IMR-90 (cell line): ENCODE measurements around the gene PTPRN2. TPM values are rescaled to one million over a fixed set of nuclear protein-coding genes. Genes with fewer than 3 reads are reported as not detected.

ENCODE experiments used
- ATAC-seq: fragments of 200-7000 bp; cut with Tn5 transposase; 2 replicates; pipeline ENCODE4 v1.9.1; 2020; ENCODE audit warnings: low read depth, mild to moderate bottlenecking, moderate library complexity
- BruUV-seq: library from RNA; stranded (reverse); fragments of 400-500 nt; replicated peaks from 2 replicates; lab custom pipeline; 2021; lab: Mats Ljungman, UMichigan
- CTCF ChIA-PET: fragments of 300-600 bp; formaldehyde crosslinking; extraction: SDS; loops from one replicate; lab custom pipeline; 2021; ENCODE audit warnings: antibody characterized with exemption; lab: Yijun Ruan, JAX
- POLR2A ChIA-PET: fragments of 300-600 bp; sonication (Branson Sonifier 250); formaldehyde crosslinking; loops from one replicate; lab custom pipeline; 2022; ENCODE audit warnings: antibody characterized with exemption; ENCODE audit not compliant: unreplicated experiment; lab: Charles Lee
- DNase-seq: peaks from one replicate; pipeline ENCODE4 v3.0.0; 2013
- H2AFZ ChIP-seq: replicated peaks from 2 replicates; pipeline ENCODE3; 2013; ENCODE audit warnings: low read length, mild to moderate bottlenecking; ENCODE audit not compliant: poor library complexity
- H2AK5ac ChIP-seq: 2 replicates; pipeline ENCODE4 v1.6.1; 2013; ENCODE audit warnings: low read depth, low read length, inconsistent platforms
- H2AK9ac ChIP-seq: replicated peaks from 2 replicates; pipeline ENCODE3; 2013; ENCODE audit warnings: mild to moderate bottlenecking, low read depth, low read length, moderate library complexity; ENCODE audit not compliant: poor library complexity
- H2BK120ac ChIP-seq: 2 replicates; pipeline ENCODE4 v1.6.1; 2013; ENCODE audit warnings: low read depth, low read length, inconsistent platforms
- H2BK15ac ChIP-seq: 3 replicates; pipeline ENCODE4 v1.6.1; 2013; ENCODE audit warnings: low read depth, low read length, inconsistent platforms
- H2BK20ac ChIP-seq: 2 replicates; pipeline ENCODE4 v1.6.1; 2013; ENCODE audit warnings: low read depth, mild to moderate bottlenecking, inconsistent platforms, low read length, moderate library complexity
- H2BK5ac ChIP-seq: 2 replicates; pipeline ENCODE4 v1.6.1; 2013; ENCODE audit warnings: mild to moderate bottlenecking, low read depth, low read length, inconsistent platforms; ENCODE audit not compliant: poor library complexity, severe bottlenecking
- H3K14ac ChIP-seq: replicated peaks from 2 replicates; pipeline ENCODE4 v1.6.1; 2013; ENCODE audit warnings: low read depth, low read length, inconsistent platforms
- H3K18ac ChIP-seq: 2 replicates; pipeline ENCODE4 v1.6.1; 2013; ENCODE audit warnings: low read depth, low read length, control low read depth
- H3K23ac ChIP-seq: 2 replicates; pipeline ENCODE4 v1.6.1; 2013; ENCODE audit warnings: low read depth, low read length, inconsistent platforms
- H3K27ac ChIP-seq: 2 replicates; pipeline ENCODE4 v1.5.1; 2013; ENCODE audit warnings: mild to moderate bottlenecking, control low read depth, low read length; ENCODE audit not compliant: insufficient read depth
- H3K27me3 ChIP-seq: 2 replicates; pipeline ENCODE4 v1.6.1; 2013; ENCODE audit warnings: low read length; ENCODE audit not compliant: control insufficient read depth, insufficient read depth
- H3K36me3 ChIP-seq: 2 replicates; pipeline ENCODE4 v1.6.1; 2013; ENCODE audit warnings: low read length, mixed read lengths; ENCODE audit not compliant: control insufficient read depth, insufficient read depth
- H3K4ac ChIP-seq: 2 replicates; pipeline ENCODE4 v1.6.1; 2013; ENCODE audit warnings: low read depth, low read length, inconsistent platforms
- H3K4me1 ChIP-seq: 2 replicates; pipeline ENCODE4 v1.6.1; 2013; ENCODE audit warnings: low read length, mixed read lengths; ENCODE audit not compliant: control insufficient read depth, insufficient read depth
- H3K4me2 ChIP-seq: 2 replicates; pipeline ENCODE4 v1.6.1; 2013; ENCODE audit warnings: low read depth, mild to moderate bottlenecking, control low read depth, low read length, moderate library complexity
- H3K4me3 ChIP-seq: 2 replicates; pipeline ENCODE4 v1.5.1; 2013; ENCODE audit warnings: low read depth, mild to moderate bottlenecking, control low read depth, low read length, moderate library complexity; ENCODE audit not compliant: insufficient read depth
- H3K56ac ChIP-seq: 2 replicates; pipeline ENCODE4 v1.6.1; 2013; ENCODE audit warnings: low read length, inconsistent platforms; ENCODE audit not compliant: insufficient read depth; ENCODE audit errors: extremely low read depth
- H3K79me1 ChIP-seq, 2 experiments: 2 replicates each; pipeline ENCODE4 v1.6.1; 2013; ENCODE audit warnings: low read length in 2 of 2, inconsistent platforms in 1 of 2, low read depth in 1 of 2
- H3K9ac ChIP-seq: 2 replicates; pipeline ENCODE4 v1.6.1; 2013; ENCODE audit warnings: low read depth, low read length, control low read depth
- H3K9me1 ChIP-seq: 2 replicates; pipeline ENCODE4 v1.6.1; 2013; ENCODE audit warnings: low read length, inconsistent platforms; ENCODE audit not compliant: insufficient read depth
- H3K9me3 ChIP-seq: 2 replicates; pipeline ENCODE4 v1.6.1; 2013; ENCODE audit warnings: low read length; ENCODE audit not compliant: control insufficient read depth, insufficient read depth
- H4K20me1 ChIP-seq: 2 replicates; pipeline ENCODE4 v1.6.1; 2013; ENCODE audit warnings: low read length, inconsistent platforms; ENCODE audit not compliant: insufficient read depth
- H4K5ac ChIP-seq: 2 replicates; pipeline ENCODE4 v1.6.1; 2013; ENCODE audit warnings: mild to moderate bottlenecking, low read depth, low read length, control low read depth
- H4K8ac ChIP-seq, 2 experiments: 2 replicates each; pipeline ENCODE4 v1.6.1; 2013; ENCODE audit warnings: low read depth in 2 of 2, low read length in 2 of 2, control low read depth in 1 of 2, inconsistent platforms in 1 of 2
- H4K91ac ChIP-seq: 2 replicates; pipeline ENCODE4 v1.6.1; 2013; ENCODE audit warnings: low read depth, low read length, inconsistent platforms; ENCODE audit not compliant: insufficient read depth
- BHLHE40 ChIP-seq: fragments of 150-350 bp; IDR thresholded peaks from 2 replicates; pipeline ENCODE4 v1.6.1; 2016; ENCODE audit warnings: mild to moderate bottlenecking, low read depth, low read length
- CEBPB ChIP-seq: IDR thresholded peaks from 2 replicates; pipeline ENCODE4 v1.6.1; 2012; ENCODE audit warnings: low read depth, low read length, improper control_type of control experiment
- CHD1 ChIP-seq: IDR thresholded peaks from 2 replicates; pipeline ENCODE4 v1.6.1; 2012; ENCODE audit warnings: low read depth, low read length, improper control_type of control experiment
- CTCF ChIP-seq: conservative IDR thresholded peaks from 2 replicates; pipeline ENCODE4 v1.5.1; 2012; ENCODE audit warnings: mild to moderate bottlenecking, low read depth, low read length, improper control_type of control experiment
- ELK1 ChIP-seq: fragments of 150-350 bp; IDR thresholded peaks from 2 replicates; pipeline ENCODE4 v1.6.1; 2016; ENCODE audit warnings: low read depth, mild to moderate bottlenecking, low read length, moderate library complexity, borderline replicate concordance
- FOS ChIP-seq: fragments of 150-350 bp; IDR thresholded peaks from 2 replicates; pipeline ENCODE4 v1.6.1; 2016; ENCODE audit warnings: low read depth, low read length
- MAFK ChIP-seq: IDR thresholded peaks from 2 replicates; pipeline ENCODE4 v1.6.1; 2012; ENCODE audit warnings: low read depth, low read length, improper control_type of control experiment
- MAZ ChIP-seq: IDR thresholded peaks from 2 replicates; pipeline ENCODE4 v1.6.1; 2012; ENCODE audit warnings: low read depth, mild to moderate bottlenecking, low read length, improper control_type of control experiment, moderate library complexity, borderline replicate concordance
- MXI1 ChIP-seq: IDR thresholded peaks from 2 replicates; pipeline ENCODE4 v1.6.1; 2012; ENCODE audit warnings: low read depth, mild to moderate bottlenecking, low read length, moderate library complexity, borderline replicate concordance
- NFE2L2 ChIP-seq: fragments of 150-350 bp; IDR thresholded peaks from 2 replicates; pipeline ENCODE4 v1.6.1; 2016; ENCODE audit warnings: low read depth, mild to moderate bottlenecking, low read length
- POLR2A ChIP-seq: IDR thresholded peaks from 2 replicates; pipeline ENCODE4 v1.6.1; 2012; ENCODE audit warnings: mild to moderate bottlenecking, low read depth, low read length
- RAD21 ChIP-seq: IDR thresholded peaks from 2 replicates; pipeline ENCODE4 v1.6.1; 2012; ENCODE audit warnings: low read length, improper control_type of control experiment
- RCOR1 ChIP-seq: IDR thresholded peaks from 2 replicates; pipeline ENCODE4 v1.6.1; 2012; ENCODE audit warnings: mild to moderate bottlenecking, low read length, improper control_type of control experiment; ENCODE audit not compliant: insufficient replicate concordance
- RFX5 ChIP-seq: IDR thresholded peaks from 2 replicates; pipeline ENCODE4 v1.8.0; 2012; ENCODE audit warnings: low read depth, mild to moderate bottlenecking, low read length, moderate library complexity
- SMC3 ChIP-seq: fragments of 150-350 bp; IDR thresholded peaks from 2 replicates; pipeline ENCODE4 v1.6.1; 2016; ENCODE audit warnings: low read depth, mild to moderate bottlenecking, antibody characterized with exemption, low read length, moderate library complexity
- WGBS, 2 experiments: methylation state at CpG; one replicate each; pipeline versions ENCODE4 v1.1.5 to v1.1.7; 2013; ENCODE audit warnings: missing lambda C conversion rate in 2 of 2; ENCODE audit not compliant: insufficient read length in 1 of 2; ENCODE audit errors: extremely low coverage in 2 of 2; 5-methylcytosine and 5-hydroxymethylcytosine counted together
- dilution Hi-C: fragments of 300-500 bp; cut with HindIII; formaldehyde crosslinking; loops from one replicate; pipeline ENCODE4 v1.14.3; 2018; ENCODE audit warnings: low sequenced_read_pairs; ENCODE audit not compliant: unreplicated experiment
- in situ Hi-C: fragments of 300-500 bp; cut with MboI; formaldehyde crosslinking; loops from 3 replicates; pipeline ENCODE4 v1.14.3; 2019; ENCODE audit warnings: low sequenced_read_pairs, inconsistent platforms, mixed read lengths
- intact Hi-C: fragments of 100-400 bp; cut with micrococcal nuclease; formaldehyde crosslinking; loops from 2 replicates; pipeline ENCODE4 v1.10.0; 2022
- polyA plus RNA-seq, 3 experiments: library from polyadenylated mRNA; depleted of rRNA; stranded (reverse); fragments of >200 nt; gene quantifications; 2 replicates each; pipeline ENCODE4 v1.2.3, GENCODE V29; 2012; ENCODE audit warnings: low replicate concordance in 1 of 3
- total RNA-seq: library from RNA; depleted of rRNA; stranded (reverse); fragments of >200 nt; gene quantifications from 2 replicates; pipeline ENCODE4 v1.2.3, GENCODE V29; 2012

The PTPRN2 gene
- total and polyA plus RNA-seq, 2 of the 4 experiments (the other 2 are of a cell fraction): 0.03 TPM; not detected in 1

- H2AK9ac ChIP-seq: no peak overlapping the region
- no peak overlapping the region for H3K18ac ChIP-seq
- no peak overlapping the region for H2AK5ac ChIP-seq
- DNase-seq (no peak), ATAC-seq (no peak)
- H4K91ac ChIP-seq: no peak overlapping the region
- H3K9ac ChIP-seq: no peak overlapping the region
- dilution Hi-C loops (no loop called here), intact Hi-C loops (no loop called here), in situ Hi-C loops (no loop called here)
- H3K4me3 ChIP-seq: no peak overlapping the region
- H3K27me3 ChIP-seq: no peaks in the 10 kb centered on the region
- no peaks in the 10 kb centered on the region for H4K20me1 ChIP-seq
- no peaks in the 10 kb centered on the region for H3K36me3 ChIP-seq
- no peak overlapping the region for H3K14ac ChIP-seq
- BruUV-seq: no TSS peak
- ChIA-PET CTCF (no interaction called here), POLR2A (no interaction called here)
- no peaks in the 10 kb centered on the region for H3K4me1 ChIP-seq
- no peak overlapping the region for H2BK120ac ChIP-seq
- no peak overlapping the region for H2BK20ac ChIP-seq
- H3K4me2 ChIP-seq: no peak overlapping the region
- no peak overlapping the region for H3K4ac ChIP-seq
- no peaks in the 10 kb centered on the region for H3K79me1 ChIP-seq
- WGBS, 2 experiments: 66% methylated on average over 21 of the region's 67 CpGs; no CpG with 5 or more reads in 1 of the 2 experiments
- H3K27ac ChIP-seq: no peak overlapping the region
- H3K9me1 ChIP-seq: no peaks in the 10 kb centered on the region
- H3K56ac ChIP-seq: no peak overlapping the region
- no peak overlapping the region for H2AFZ ChIP-seq
- H2BK5ac ChIP-seq: no peak overlapping the region
- H2BK15ac ChIP-seq: no peak overlapping the region
- peaks cover 53% of the 10 kb centered on the region for H3K9me3 ChIP-seq
- H3K23ac ChIP-seq: no peak overlapping the region
- no peak overlapping the region for H4K5ac ChIP-seq
- no peak overlapping the region for H4K8ac ChIP-seq
- TF ChIP-seq BHLHE40 (no peak), NFE2L2 (no peak), MXI1 (no peak), CEBPB (no peak), CTCF (no peak), RFX5 (no peak), RCOR1 (no peak), RAD21 (no peak), POLR2A (no peak), CHD1 (no peak), MAZ (no peak), MAFK (no peak), ELK1 (no peak), FOS (no peak), SMC3 (no peak)
These were observed 423.2 kb downstream of the PTPRN2 start for GRCh38 chr7:158164101-158165095.
